HL-60/S4 treated with retinoic acid at 250 ng/mL for 4 days and 3 days (cell line): ENCODE data around the gene MGLL.
"Not testable (repeated sequence)": the region's sequence is repeated elsewhere in the genome, so short reads cannot be mapped to it uniquely, and the experiment has no call there.

Source experiments
- in situ Hi-C: fragments of 300-500 bp; cut with MboI; formaldehyde crosslinking; loops from 2 replicates; pipeline ENCODE4 v1.7.0; 2022; ENCODE audit warnings: low sequenced_read_pairs

The MGLL gene

DNA sequence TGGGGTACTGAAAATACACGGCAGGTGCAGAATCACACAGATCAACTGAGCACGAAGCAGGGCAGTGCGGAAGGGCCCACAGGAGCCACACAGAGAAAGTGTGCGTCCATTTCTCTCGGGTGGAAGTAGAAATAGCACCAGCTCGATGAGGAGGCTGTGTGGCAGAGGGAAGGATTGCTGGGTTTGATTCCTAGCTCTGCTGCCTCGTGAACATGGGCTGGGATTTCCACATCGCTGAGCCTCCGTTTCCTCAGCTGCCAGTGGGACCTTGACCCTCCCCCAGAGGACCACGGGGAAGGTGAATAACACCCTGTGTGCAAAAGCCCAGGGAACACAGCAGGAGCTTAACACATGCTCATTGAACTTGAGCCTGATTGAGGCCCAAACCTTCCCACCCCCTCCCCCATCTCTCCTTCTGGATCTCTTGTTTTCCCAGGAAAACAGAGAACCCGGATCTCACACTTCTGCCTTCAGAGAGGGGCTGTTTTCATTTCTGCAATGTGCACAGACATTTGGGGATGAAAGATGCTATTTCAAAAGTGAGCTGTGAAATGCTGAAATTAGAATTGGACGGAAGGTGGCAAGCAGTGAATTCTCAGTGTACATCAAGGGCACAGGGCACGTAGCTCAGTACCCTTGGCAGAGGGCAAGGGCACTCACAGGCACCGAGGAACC is 111.2 kb downstream of the MGLL start:
- in situ Hi-C loops = no loop called here

DNA sequence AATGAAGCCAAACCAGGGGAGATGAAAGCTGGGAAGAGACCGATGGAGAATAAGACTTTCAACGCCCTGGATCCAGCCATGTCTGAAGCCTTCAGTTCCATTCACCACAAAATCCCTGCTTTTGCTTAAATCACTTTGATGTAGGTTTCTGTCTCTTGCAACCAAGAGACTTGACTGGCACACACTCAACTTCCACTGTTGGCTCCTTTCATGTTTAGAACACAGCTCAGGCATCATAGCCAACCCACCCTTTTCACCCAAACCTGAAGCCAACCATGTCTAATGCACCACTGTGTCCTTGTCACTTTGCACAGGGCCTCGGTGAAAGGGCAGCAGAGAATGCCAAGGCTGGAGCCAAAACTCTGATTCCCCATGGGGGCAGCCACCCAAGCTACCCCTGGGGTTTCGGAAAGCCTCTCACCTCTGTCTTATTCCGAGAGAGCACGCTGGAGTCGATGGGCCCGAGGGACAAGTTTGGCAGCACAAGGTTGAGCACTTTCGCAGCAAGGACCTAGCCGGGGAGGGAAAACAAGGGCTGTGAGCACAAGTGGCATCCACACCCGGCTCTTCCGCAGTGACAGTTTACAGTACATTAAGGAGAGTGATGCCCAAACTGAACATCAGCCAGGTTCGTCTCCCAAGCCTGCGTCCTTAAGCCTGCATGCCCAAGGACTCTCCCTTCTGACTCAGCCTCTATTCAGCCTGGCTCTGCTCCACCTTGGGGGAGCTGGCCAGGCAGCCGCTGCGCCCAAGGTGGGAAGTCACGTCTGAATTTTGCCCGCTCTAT is 112.0 kb downstream of the MGLL start:
- in situ Hi-C loops = no loop called here

DNA sequence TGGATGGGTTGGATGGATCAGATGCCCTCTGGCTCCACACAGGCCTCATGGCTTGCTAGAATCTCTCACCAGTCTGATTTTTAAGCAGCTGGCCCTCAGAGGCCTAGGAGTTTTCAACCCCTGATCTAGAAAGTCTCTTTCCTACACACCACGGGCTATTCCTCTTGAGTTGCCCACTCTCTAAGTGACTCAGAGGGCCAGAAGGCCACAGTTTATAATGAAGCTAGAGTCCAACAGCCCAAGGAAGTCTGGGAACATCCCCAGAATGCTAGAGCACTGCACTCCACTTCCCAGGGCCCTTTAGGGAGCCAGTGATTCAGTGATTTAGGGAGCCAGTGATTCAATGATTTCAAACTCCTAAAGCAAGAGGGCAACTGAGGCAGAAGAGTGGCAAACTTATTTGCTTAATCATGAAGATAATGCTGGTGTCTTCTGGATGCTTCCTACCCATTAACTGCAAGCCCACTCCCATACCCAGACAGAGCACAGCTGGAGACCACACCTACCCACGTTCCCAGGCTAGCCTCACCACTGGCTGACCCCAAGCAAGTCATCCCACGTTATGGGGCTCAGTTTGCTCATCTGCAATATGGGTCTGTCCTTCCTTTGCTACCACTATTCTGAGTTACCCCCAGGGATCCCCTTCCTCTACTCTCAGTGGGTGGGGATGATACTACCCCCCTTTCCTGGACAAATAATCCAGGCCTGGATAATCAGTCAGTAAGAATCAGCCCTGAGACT is 112.8 kb downstream of the MGLL start:
- in situ Hi-C loops = no loop called here

DNA sequence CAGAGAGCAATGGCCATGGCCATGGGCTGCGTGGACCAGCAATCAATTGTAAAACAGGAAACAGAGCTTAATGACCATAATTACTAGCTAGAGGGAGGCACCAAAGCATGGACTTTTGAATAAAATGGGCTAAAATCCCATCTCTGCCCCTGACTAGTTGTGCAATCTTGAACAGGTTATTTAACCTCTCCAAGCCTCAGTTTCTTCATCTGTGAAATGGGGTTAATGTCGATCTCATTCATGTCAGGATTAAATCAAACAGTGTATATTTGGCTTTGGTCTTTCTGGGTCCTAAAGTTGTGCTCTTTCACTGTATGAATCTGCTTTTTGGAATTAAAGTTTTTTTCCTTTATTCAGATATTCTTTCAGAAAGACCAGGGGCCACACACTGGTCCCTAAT is 113.5 kb downstream of the MGLL start:
- in situ Hi-C loops = no loop called here

DNA sequence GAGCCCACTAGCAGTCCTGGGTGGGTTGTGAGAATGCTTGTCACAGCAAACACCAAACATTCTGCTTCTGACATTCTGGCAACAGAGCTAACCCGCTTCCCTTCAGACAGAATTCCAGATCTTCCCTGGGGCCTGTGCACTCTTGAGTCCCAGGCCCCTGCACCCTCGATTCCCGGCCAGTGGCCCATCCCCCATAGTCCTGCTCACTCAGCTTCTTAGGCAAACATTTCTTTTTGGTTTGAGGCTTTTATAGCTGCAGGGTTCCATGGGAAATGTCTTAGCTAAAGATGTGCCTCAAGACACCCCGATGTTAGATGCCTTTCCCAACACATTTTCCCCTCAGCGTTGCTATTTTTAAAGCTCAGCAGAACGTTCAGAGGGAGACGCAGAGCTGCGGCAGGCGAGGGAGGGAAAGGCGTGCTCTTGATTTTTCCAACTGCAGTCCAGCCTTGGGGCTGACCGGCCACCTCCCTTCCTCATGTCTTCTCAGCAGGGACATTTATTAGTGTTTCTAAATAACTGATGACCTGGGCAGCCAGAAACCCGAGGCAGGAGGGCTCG is 114.4 kb downstream of the MGLL start:
- in situ Hi-C loops = no loop called here

DNA sequence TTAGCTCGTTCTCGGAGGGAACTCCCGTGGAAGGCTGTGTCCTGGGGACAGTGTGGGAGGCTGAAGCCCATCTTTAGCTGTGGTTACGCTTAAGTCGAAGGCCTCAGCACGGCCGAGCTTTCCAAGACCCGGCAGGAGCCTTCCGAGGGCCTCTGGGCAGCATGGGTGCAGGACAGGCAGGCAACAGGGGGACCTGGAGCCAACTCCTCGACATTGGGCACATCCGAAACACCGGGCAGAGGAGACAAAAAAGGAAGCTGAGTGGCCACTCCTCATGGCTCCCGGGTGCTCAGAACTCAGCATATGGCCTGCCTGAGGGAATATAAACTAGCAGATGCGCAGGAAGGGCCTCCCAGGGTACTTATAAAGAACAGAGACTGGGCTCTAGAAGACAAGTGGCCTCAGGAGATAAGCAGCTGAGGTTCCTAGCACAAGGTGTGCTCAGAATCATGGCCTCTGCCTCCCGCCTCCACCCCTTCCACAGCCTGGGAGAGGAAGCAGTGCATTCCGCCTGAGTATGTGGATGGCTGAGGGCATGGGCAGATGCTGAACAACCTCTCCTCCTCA is 115.4 kb downstream of the MGLL start:
- in situ Hi-C loops = no loop called here

DNA sequence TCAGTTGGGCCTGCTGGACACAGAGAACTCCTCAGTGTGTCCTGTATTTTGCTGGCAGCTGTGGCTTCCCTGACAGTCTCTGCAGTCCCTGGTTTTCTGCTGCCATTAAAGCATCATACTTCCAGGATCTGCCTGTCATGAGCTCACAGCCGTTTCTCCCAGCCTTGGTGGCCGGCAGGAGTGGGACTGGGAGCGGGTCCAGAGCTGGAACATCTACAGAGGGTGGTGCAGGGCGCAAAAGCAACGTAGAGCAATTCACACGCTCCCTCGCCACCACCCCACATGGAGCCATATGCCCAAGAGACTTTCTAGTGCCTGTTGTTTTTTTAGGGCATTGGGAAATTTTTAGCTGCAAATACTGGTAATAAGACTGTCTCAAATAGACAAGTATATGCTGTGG is 116.0 kb downstream of the MGLL start:
- in situ Hi-C loops = no loop called here

DNA sequence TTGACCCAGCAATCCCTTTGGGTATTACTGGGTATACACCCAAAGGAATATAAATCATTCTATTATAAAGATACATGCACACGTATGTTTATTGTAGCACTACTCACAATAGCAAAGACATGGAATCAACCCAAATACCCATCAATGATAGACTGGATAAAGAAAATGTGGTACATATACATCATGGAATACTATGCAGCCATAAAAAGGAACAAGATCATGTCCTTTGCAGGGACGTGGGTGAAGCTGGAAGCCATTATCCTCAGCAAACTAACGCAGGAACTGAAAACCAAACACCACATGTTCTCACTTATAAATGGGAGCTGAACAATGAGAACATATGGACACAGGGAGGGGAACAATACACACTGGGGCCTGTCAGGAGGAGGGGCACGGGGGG is 117.5 kb downstream of the MGLL start:
- in situ Hi-C loops = not testable (repeated sequence)

DNA sequence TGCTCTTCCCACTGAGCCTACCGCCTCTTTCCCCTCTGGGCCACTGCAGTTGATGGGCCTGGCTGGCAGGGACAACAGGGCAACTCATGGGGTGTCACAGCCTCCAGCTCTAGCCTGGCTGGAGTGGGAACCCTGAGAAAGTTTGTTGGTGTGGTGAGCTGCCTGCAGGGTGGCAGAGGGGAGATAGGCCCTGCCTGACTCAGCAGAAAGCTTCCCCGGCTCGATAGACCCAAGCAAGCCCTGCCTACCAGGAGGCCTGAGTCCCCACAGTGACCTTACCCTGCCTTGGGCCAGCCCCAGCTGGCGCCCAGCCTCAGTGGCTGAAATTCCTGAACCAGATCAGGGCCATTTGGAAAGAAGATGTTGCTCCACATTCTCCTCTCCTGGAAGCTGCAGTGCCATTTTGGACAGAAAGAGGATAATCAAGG is 120.2 kb downstream of the MGLL start:
- in situ Hi-C loops = no loop called here

DNA sequence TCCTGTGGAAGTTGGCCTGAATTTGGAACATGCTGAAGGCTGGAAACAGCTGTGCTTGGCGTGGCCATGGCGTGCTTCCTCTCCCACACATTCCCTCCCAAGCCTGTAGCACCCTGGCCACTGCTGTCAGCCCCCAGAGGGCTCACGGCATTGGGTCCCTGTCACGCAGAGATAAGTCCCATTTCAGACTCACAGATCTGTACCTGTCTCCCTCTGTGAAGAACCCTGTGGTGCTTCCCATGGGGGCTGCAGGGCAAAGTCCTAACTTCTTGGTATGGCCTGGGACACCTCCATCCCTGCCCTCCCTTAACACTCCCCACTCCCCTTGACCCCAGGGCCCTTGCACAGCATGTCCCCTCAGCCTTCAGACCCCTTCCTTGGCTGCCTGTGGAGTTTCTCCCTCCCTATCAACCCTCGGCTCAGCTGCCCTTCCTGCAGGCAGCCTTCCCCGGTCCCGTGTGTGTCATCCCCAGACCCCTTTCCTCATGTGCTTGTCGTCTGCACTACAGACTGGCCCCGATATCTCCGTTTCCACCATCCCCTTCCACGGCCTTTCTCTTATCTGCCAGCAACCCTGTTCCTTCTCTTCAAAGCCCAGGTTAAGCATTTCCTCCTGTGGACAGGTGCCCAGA is 120.9 kb downstream of the MGLL start:
- in situ Hi-C loops = no loop called here

DNA sequence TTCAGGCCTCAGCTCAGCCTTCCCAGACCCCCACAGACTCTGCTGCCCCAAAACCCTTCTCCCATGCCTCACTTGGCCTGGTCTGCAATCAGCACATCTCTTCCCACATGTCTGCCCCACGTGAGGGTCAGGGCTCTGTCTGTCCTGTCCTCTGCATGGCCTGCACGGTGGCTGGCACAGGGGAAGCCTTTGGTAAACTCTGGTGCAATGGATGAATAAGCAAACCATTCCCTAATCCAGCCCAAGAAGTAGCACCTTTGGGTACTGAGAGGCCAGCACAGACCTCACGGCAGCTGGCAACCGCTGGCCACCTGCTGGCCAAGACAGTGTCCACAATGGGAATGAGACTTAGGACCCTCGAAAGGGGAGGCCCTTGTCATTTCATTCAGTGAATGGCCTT is 121.9 kb downstream of the MGLL start:
- in situ Hi-C loops = no loop called here

DNA sequence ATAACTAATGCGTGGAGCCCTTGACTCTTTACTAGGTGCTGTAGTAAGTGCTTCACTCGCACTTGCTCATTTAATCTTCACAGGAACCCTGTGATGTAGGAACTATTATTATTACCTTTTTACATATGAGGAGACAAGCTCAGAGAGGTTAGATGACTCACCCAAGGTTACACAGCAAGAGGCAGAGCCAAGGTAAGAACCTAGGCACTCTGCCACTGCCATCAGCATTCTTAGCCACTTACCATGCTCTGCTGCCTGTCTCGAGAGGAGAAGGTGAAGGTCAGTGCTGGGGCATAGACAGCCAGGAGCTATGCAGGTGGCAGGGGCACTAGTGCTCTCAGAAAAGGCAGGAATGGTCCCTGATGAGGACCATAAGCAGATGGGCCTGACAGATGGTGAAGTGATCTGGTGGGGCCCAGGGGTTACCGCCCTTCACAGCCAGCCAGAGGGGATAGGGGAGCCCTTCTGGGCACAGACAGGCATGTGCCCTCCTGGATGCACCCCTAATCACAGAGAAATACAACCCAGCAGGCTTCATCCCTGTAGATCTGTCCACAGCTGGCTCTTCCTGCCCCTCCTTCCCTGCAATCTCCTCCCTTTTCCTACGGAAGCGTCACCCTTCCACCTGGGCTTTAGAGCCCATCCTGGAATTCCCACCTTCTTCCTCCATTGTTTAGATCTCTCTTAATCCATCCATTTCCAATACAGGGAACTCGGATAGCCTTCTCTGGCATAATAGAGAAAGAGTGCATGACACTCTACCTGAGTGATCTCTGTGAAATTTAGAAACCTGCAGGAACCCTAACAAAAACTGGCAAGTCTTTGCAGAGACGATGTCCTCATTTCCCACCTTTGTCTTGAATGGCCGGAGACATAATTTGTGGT is 122.7 kb downstream of the MGLL start:
- in situ Hi-C loops = no loop called here

DNA sequence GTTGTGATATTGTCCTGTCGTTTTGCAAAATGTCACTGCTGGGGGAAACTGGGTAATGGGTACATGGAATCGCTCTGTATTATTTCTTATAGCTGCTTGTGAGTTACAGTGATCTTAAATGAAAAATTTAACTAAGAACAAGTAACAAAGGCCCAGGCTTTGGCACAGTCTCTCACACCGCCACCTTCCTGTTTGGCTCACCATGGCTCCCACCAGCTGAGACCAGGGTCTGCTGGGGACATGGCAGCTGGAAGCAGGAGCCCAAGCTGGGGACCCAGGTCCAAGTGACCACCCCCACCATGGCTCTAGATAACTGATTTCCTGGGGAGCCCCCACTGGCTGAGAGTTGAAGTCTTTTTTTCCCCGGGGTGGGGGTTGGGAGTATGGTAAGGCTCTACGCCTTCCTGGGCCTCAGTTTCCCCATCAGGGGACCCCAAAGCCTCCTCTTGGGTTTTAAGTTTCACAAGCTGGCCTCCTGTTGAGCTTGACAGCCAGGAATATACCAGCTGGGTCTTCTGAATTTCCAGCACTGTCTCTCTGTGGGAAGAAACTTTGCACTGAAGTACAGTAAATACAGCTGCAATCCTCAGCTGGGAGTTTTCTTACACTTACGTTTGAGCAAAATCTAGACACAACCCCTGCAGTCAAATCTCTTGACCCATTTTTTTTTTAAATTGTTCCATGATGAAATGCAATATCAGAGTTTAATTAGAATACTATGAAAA is 123.5 kb downstream of the MGLL start:
- in situ Hi-C loops = no loop called here

DNA sequence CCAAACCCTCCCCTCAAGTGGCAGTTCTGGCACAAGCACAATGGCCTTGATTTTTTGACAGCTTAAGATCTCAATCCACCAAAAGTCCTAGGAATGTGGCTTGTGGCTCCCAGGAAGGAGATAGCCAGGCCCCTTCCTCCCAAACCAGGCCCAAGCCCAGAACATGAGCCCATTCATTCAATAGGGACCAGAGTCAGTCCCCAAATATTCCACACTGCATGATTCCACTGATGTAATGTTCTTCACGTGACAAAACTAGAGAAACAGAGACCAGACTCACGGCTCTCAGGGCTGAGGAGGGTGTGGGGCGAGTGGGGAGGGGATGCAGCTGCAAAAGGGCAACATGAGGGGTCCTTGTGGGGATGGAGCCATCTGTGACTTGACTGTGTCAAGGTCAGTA is 124.0 kb downstream of the MGLL start:
- in situ Hi-C loops = no loop called here

DNA sequence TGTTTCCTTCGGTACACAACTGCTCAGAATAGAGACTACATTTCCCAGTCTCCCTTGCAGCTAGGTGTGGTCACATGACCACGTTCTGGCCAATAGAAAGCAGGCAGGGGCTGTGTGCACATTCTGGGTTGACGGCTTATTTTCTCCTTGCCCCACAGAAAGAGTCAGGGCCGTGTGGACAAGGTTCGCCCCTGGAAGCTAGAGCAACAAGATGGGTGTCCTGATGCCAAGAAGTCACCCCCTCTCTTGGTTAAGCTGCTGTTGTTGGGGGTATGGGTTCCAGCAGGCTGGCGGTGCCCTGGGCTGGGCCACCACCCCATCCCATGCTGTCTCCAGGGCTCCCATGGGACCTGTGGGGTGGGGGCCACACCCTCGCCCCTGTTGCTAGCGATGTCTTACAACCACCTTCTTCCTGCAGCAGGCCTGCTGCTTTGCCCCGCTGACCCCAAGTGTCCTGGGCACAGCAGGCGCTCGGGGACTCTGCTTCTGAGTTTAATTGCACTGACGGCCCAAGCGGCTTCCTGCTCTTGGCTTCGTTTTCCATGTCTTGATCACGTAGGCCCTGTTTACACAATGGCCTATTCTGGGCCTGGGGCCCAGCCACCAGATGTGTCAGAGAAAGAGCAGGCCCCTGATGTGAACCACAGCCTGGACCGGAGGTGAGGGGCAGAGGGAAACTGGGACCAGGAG is 124.6 kb downstream of the MGLL start:
- in situ Hi-C loops = no loop called here

DNA sequence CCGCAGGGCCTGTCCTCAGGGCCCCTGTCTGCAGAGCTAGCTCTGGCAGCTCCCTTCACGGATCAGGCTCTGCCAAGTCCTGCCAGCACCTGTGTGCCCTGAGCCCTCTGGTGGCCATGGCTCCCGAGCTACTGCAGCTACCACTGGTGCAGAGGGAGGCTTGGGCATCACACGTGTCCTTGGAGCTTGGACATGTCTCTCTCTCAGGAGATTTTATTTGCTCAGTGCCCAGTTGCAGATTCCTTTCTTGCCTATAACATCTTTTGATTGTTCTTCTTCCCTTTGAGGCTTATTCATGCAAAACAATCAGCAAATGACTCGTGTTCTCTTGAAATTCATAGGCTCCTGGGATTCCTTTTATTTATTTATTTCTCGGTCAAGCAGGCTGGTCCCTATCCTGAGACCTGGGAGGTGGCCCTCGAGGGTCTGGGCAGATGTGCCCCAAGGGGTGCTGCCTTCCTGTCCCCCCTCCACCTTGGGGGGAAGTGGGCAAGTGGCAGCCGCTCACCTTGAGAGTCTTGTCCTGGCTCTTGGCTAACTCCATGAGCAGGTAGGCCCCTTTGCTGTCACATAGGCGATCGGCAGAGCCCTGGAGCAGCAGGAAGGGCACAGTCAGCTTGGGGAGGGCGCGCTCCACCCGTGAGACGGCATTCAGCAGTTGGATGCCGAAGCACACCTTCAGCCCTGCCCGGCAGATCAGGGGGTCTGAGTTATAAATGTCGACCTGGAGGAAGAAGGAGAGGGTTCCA is 127.7 kb downstream of the MGLL start:
- in situ Hi-C loops = no loop called here

DNA sequence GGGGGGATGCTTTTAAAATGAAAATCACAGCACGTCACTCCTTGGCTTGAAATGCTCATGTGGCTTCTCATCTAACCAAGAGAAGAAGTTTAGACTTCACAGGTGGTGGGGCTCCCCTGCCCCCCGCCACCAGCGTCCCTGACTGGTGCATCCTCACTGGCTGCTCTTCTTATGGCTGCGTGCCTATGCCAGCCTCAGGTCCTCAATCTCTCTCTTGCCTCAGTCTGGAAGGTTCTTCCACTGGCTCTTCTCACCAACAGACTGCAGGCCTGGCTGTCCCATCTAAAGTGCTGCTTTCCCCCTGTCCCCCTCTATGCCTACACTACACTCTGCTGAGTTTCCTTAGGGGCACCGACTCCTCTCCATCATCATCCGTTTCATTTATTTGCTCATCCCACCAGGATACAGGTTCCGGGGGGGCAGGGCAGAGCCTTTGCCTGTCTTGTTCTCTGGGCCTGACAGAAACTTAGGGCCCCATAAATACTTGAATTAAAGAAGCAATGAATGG is 128.9 kb downstream of the MGLL start:
- in situ Hi-C loops = no loop called here
